Left colon (tissue), 2 donors: ENCODE results near the gene RBCK1. TPM values are rescaled to one million over a fixed set of nuclear protein-coding genes. Genes with fewer than 3 reads are reported as not detected.

Experiments
- ATAC-seq: fragments of 200-7000 bp; cut with Tn5 transposase; one replicate; pipeline ENCODE4 v1.9.1; 2020; ENCODE audit warnings: mild to moderate bottlenecking, moderate library complexity
- DNase-seq, 2 donors: peaks; one replicate each; pipeline ENCODE4 v3.0.0-alpha.2; 2020
- intact Hi-C, 2 donors: fragments of 100-400 bp; cut with DNase I in 1 of 2; cut with micrococcal nuclease in 1 of 2; formaldehyde crosslinking; loops; one replicate each; pipeline versions ENCODE4 v1.11.2 to v1.14.0; 2022; cut with DNase I, micrococcal nuclease
- total RNA-seq, 2 donors: library from RNA; stranded (reverse); fragmentation: NEBNext Ultra II Directional; extraction: Animal tissue kit (Norgen Biotek cat#: 25700); gene quantifications; one replicate each; pipeline ENCODE4 v1.2.1, GENCODE V29; 2021
- donor health status: DM: no; HTN: no; CAD: no.
- donor health status: DM: yes; HTN: yes; CAD: no.

RBCK1 gene
- total RNA-seq, 2 donors from 2014 or later, result 103 to 134 TPM

GRCh38 chr20:409697-410559, 1.8 kb downstream of the RBCK1 start:
- intact Hi-C loops, result no loop called here
- peak; percentile 60 for DNase-seq
- peak; percentile 35 for ATAC-seq

GRCh38 chr20:412081-412480, 4.0 kb downstream of the RBCK1 start:
- intact Hi-C loops, result no loop called here
- DNase-seq (no peak), ATAC-seq (no peak)

- DNase-seq (no peak), ATAC-seq (no peak)
- intact Hi-C loops, result no loop called here
Observed at GRCh38 chr20:414161-414560, 6.1 kb downstream of the RBCK1 start.

- intact Hi-C loops, result no loop called here
- ATAC-seq, result no peak
- DNase-seq, result no peak
Observed at GRCh38 chr20:415820-416322, 7.8 kb downstream of the RBCK1 start.

- intact Hi-C loops, result no loop called here
- DNase-seq, result no peak
- no peak for ATAC-seq
Observed at GRCh38 chr20:416950-417800, 9.1 kb downstream of the RBCK1 start.

- ATAC-seq (no peak), DNase-seq (no peak)
- intact Hi-C loops, result no loop called here
Observed at GRCh38 chr20:417801-418342, 9.8 kb downstream of the RBCK1 start.

- ATAC-seq, result no peak
- no peak for DNase-seq
- intact Hi-C loops, result no loop called here
Observed at GRCh38 chr20:418858-419365, 10.8 kb downstream of the RBCK1 start.

- ATAC-seq, result peak; percentile 85
- peak; percentile 86 to 93 for DNase-seq
Observed at GRCh38 chr20:419556-420165, 11.6 kb downstream of the RBCK1 start.

GRCh38 chr20:420166-420620, 12.1 kb downstream of the RBCK1 start:
- intact Hi-C loops, result no loop called here
- ATAC-seq, result peak; percentile 22
- DNase-seq, result peak; percentile 29 to 51

More at GRCh38 chr20:419556-420165, 11.6 kb downstream of the RBCK1 start:
- intact Hi-C loops, result no loop called here

- peak; percentile 79 for ATAC-seq
- intact Hi-C loops, result no loop called here
Observed at GRCh38 chr20:420721-421574, 12.8 kb downstream of the RBCK1 start.

GRCh38 chr20:421685-422250, 13.7 kb downstream of the RBCK1 start:
- DNase-seq (peak in 1 of 2 donors; percentile 18), ATAC-seq (no peak)
- intact Hi-C loops, result no loop called here

More at GRCh38 chr20:420721-421574, 12.8 kb downstream of the RBCK1 start:
- peak; percentile 87 to 89 for DNase-seq

- ATAC-seq, result no peak
- DNase-seq, result no peak
- intact Hi-C loops, result no loop called here
Observed at GRCh38 chr20:426566-426965, 18.5 kb downstream of the RBCK1 start.

GRCh38 chr20:427401-427800, 19.3 kb downstream of the RBCK1 start:
- no peak for ATAC-seq
- no peak for DNase-seq
- intact Hi-C loops, result no loop called here

- intact Hi-C loops, result no loop called here
- ATAC-seq (no peak), DNase-seq (no peak)
Observed at GRCh38 chr20:427849-428657, 20.0 kb downstream of the RBCK1 start.

GRCh38 chr20:428658-429200, 20.6 kb downstream of the RBCK1 start:
- no peak for DNase-seq
- ATAC-seq, result peak; percentile 22
- intact Hi-C loops, result no loop called here
